Activated naive CD4-positive, alpha-beta T cell treated with anti-CD3 and anti-CD28 coated beads for 36 hours (primary cell): Measurements from ENCODE around the gene DPPA3. TPM values are rescaled to one million over a fixed set of nuclear protein-coding genes. Genes with fewer than 3 reads are reported as not detected.
"Not testable (repeated sequence)": the region's sequence is repeated elsewhere in the genome, so short reads cannot be mapped to it uniquely, and the experiment has no call there.

Experiments
- CTCF ChIA-PET: fragments of 350-600 bp; sonication (Branson Sonifier 250); formaldehyde crosslinking; loops from one replicate; lab custom pipeline; 2021; ENCODE audit warnings: antibody characterized with exemption; lab: Charles Lee
- DNase-seq: peaks from one replicate; pipeline ENCODE4 v3.0.0-alpha.2; 2020
- H3K27ac Mint-ChIP-seq: one replicate; pipeline ENCODE4 v1.8.0; 2021; ENCODE audit warnings: mild to moderate bottlenecking, mixed read lengths
- H3K27me3 Mint-ChIP-seq: one replicate; pipeline ENCODE4 v1.8.0; 2021; ENCODE audit warnings: low read depth, mixed read lengths
- H3K36me3 Mint-ChIP-seq: one replicate; pipeline ENCODE4 v1.8.0; 2021; ENCODE audit warnings: low read depth, mixed read lengths
- H3K4me1 Mint-ChIP-seq: one replicate; pipeline ENCODE4 v1.8.0; 2021; ENCODE audit warnings: low read depth, mixed read lengths
- H3K4me3 Mint-ChIP-seq: one replicate; pipeline ENCODE4 v1.8.0; 2021; ENCODE audit warnings: mild to moderate bottlenecking, moderate library complexity, mixed read lengths
- H3K9me3 Mint-ChIP-seq: one replicate; pipeline ENCODE4 v1.8.0; 2021; ENCODE audit warnings: mixed read lengths
- intact Hi-C: fragments of 100-400 bp; cut with micrococcal nuclease; formaldehyde crosslinking; loops from one replicate; pipeline ENCODE4 v1.15.1; 2023
- total RNA-seq, 2 experiments: library from RNA; stranded (reverse); gene quantifications; one replicate each; pipeline ENCODE4 v1.2.3, GENCODE V29; 2021

Gene DPPA3
- total RNA-seq, 2 experiments from 2014 or later = not detected

GRCh38 chr12:7695237-7695560 lies 16.0 kb upstream of the DPPA3 start:
- CTCF ChIA-PET = interaction anchor here (1.2 kb wide), 1 partner anchor 11 kb away, joined by 3 read pairs; no protein-coding TSS in a partner anchor
- Mint-ChIP-seq H3K9me3 (no peaks in the 10 kb centered on the region), H3K36me3 (no peaks in the 10 kb centered on the region), H3K27ac (no peak overlapping the region), H3K4me3 (no peak overlapping the region), H3K4me1 (peaks cover 7% of the 10 kb centered on the region), H3K27me3 (peaks cover 4% of the 10 kb centered on the region)
- DNase-seq = no peak
- intact Hi-C loops = no loop called here

DNA sequence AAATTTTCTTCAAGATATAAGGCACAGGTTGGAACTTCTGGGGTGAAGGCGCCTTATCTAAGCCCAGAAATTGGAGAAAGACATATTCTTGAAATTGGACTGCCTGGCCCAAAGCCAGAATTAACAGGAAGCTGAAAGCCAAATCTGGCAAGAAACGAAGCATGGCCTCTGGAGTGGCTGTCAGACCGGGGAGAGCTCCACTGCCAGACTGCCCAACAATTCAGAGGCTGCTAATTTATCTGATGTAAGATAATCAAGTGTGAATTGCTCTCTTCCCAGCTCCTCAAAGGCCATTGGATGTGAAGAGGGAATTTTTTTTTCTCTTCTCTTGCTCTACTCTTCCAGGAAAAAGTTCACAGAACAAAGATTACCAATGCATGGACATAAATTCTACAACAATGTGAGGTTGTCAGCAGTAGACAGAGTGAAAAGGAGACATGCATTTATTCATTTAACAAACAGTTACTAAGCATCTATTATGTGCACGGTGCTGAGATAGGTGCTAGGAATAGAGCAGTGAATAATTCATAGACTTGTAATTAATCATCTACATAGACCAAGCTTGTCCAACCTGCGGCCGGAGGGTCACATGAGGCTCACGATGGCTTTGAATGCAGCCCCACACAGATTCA lies 15.6 kb upstream of the DPPA3 start, which contains the start of gene GDF3:
Gene GDF3 (minus strand): TSS at position 210 of the 632 bp plus-strand sequence. CDS start 47 bp downstream, at position 163.
- peaks cover 4% of the 10 kb centered on the region for H3K27me3 Mint-ChIP-seq
- H3K36me3 Mint-ChIP-seq = no peaks in the 10 kb centered on the region
- CTCF ChIA-PET = interaction anchor here (1.2 kb wide), 1 partner anchor 11 kb away, joined by 3 read pairs; no protein-coding TSS in a partner anchor
- no peak within 1 kb of the TSS for H3K4me3 Mint-ChIP-seq
- no peaks in the 10 kb centered on the region for H3K9me3 Mint-ChIP-seq
- no peak for DNase-seq
- H3K27ac Mint-ChIP-seq = no peak within 1 kb of the TSS
- peaks cover 7% of the 10 kb centered on the region for H3K4me1 Mint-ChIP-seq
- intact Hi-C loops = no loop called here

GRCh38 chr12:7705846-7706245 lies 5.4 kb upstream of the DPPA3 start:
- intact Hi-C loops = no loop called here
- no peaks in the 10 kb centered on the region for H3K27me3 Mint-ChIP-seq
- H3K4me1 Mint-ChIP-seq = no peaks in the 10 kb centered on the region
- no peak overlapping the region for H3K4me3 Mint-ChIP-seq
- CTCF ChIA-PET = no interaction called here
- DNase-seq = no peak
- H3K9me3 Mint-ChIP-seq = peaks cover 1% of the 10 kb centered on the region
- H3K36me3 Mint-ChIP-seq = no peaks in the 10 kb centered on the region
- no peak overlapping the region for H3K27ac Mint-ChIP-seq

DNA sequence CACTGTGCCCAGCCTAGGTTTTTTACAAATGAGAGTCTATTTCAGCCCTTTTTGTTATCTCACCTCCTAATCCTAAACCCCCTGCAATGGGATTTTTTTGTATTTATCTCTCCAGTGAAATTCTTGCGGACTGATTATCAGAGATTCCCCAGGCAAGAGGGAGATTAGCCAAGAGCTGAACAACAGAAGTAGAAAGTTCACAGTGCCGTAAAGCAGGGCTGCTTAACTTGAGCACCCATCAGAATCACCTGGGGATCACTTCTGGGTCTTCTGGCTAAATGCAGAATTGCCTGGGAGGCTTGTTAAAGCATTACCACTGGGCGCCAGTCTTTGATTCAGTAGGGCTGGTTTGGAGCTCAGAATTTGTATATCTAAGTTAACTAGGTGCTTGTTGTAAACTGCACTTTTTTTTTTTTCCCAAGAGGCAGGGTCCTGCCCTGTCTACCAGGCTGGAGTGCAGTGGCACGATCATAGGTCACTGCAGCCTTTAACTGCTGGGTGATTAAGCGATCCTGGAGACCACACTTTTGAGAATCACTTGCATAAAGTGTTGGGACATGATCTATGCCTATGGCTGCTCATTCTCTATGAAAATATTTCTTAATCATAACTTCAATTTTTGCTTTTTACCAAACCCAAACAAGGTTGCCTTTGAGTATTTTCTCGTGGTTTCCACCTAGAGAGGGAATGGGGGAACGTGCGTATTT lies 1.1 kb upstream of the DPPA3 start:
- Mint-ChIP-seq H3K27me3 (no peaks in the 10 kb centered on the region), H3K9me3 (no peaks in the 10 kb centered on the region), H3K4me3 (no peak overlapping the region), H3K27ac (no peak overlapping the region), H3K4me1 (no peaks in the 10 kb centered on the region), H3K36me3 (no peaks in the 10 kb centered on the region)
- intact Hi-C loops = no loop called here
- CTCF ChIA-PET = no interaction called here
- DNase-seq = no peak

DNA sequence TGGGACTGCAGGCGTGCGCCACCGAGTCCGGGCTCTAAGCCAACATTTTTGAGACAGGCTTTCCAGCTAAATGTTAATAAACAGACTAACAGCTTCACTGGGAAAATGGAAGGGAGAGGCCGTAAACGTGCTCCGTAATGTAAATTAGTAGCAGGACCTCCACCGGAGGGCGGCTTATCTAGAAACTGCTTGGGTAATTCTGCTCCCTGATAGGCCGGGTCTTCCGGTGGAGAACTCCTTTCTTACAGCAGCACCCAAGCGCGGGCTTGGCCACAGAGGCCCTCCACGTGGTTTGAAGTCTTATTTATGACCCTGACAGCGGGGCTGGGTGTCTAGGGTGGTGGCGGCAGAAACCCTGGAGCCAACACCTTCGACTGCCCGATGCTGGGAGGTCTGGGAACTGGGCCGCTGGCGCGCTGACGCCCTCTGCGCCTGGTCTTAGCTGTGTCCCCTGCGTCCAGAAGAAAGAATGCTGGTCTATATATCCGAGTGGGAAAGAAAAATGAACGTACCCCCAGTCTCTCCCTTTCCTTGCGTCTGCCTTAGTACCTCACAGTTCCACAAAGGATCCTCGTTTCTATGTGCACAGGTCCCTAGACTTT lies 1.7 kb downstream of the DPPA3 start:
- Mint-ChIP-seq H3K27ac (no peak overlapping the region), H3K36me3 (no peaks in the 10 kb centered on the region), H3K9me3 (no peaks in the 10 kb centered on the region), H3K27me3 (no peaks in the 10 kb centered on the region), H3K4me1 (no peaks in the 10 kb centered on the region), H3K4me3 (no peak overlapping the region)
- intact Hi-C loops = no loop called here
- no peak for DNase-seq
- CTCF ChIA-PET = no interaction called here

GRCh38 chr12:7716381-7716780 lies 5.1 kb downstream of the DPPA3 start:
- DNase-seq = no peak
- H3K27ac Mint-ChIP-seq = no peak overlapping the region
- H3K4me3 Mint-ChIP-seq = no peak overlapping the region
- no peaks in the 10 kb centered on the region for H3K9me3 Mint-ChIP-seq
- CTCF ChIA-PET = no interaction called here
- no peaks in the 10 kb centered on the region for H3K36me3 Mint-ChIP-seq
- intact Hi-C loops = loop anchor here (1.0 kb wide), 1 partner anchor 91 kb away; no protein-coding TSS in a partner anchor
- H3K4me1 Mint-ChIP-seq = no peaks in the 10 kb centered on the region
- no peaks in the 10 kb centered on the region for H3K27me3 Mint-ChIP-seq

DNA sequence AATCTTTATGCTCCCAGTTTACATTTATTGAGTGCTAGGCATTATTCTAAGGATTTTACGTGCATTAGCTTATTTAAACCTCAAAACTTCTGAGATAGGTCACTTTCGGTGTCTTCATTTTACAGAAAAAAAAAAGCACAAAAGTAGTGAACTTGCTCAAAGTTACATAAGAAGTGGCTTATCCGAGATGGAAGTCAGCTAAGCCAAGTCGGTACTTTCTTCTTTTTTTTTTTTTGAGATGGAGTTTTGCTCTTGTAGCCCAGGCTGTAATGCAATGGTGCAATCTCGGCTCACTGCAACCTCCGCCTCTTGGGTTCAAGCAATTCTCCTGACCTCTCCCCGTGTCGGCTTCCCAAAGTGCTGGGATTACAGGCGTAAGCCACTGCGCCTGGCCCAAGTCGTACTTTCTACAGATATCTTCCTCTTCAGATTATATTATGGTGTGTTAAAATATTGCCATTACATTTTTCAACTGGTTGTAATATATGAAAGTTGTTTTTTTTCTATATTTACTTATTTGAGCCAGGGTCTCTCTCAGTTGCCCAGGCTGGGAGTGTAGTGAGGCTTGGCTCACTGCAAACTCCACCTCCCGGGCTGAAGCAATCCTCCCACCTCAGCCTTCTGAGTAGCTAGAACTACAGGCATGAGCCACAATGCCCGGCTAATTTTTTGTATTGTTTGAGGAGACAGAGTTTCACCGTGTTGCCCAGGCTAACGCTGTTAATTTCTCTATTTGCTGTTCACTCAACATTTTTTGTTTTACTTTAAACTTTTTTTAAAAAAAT lies 8.9 kb downstream of the DPPA3 start:
- intact Hi-C loops = no loop called here
- no peak for DNase-seq
- Mint-ChIP-seq H3K27me3 (no peaks in the 10 kb centered on the region), H3K27ac (no peak overlapping the region), H3K4me1 (no peaks in the 10 kb centered on the region), H3K36me3 (no peaks in the 10 kb centered on the region), H3K4me3 (no peak overlapping the region), H3K9me3 (no peaks in the 10 kb centered on the region)
- CTCF ChIA-PET = no interaction called here

DNA sequence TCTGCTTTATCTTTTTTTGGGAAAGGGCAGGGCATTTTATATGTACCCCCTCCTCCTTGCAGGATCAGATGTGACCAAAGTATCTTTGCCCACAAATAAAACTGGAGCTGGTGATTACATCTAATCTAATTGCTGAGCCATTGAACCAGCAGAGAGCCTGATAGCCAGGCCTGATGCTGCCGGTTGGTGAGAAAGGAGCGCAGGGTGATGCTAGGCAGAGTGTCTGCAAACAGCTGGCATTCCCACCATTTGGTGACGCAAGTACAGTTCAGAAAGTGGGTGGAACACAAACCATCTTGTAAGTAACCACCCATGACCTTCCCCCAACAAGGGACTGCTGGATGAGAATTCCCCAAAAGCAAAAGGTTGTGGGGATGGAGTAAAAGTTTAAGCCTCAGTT lies 12.7 kb downstream of the DPPA3 start:
- H3K9me3 Mint-ChIP-seq = no peaks in the 10 kb centered on the region
- CTCF ChIA-PET = no interaction called here
- no peak for DNase-seq
- no peaks in the 10 kb centered on the region for H3K4me1 Mint-ChIP-seq
- intact Hi-C loops = no loop called here
- H3K36me3 Mint-ChIP-seq = no peaks in the 10 kb centered on the region
- H3K27ac Mint-ChIP-seq = no peak overlapping the region
- no peak overlapping the region for H3K4me3 Mint-ChIP-seq
- no peaks in the 10 kb centered on the region for H3K27me3 Mint-ChIP-seq

- no peaks in the 10 kb centered on the region for H3K4me1 Mint-ChIP-seq
- intact Hi-C loops = no loop called here
- no peak overlapping the region for H3K4me3 Mint-ChIP-seq
- H3K9me3 Mint-ChIP-seq = no peaks in the 10 kb centered on the region
- H3K27ac Mint-ChIP-seq = no peak overlapping the region
- H3K36me3 Mint-ChIP-seq = no peaks in the 10 kb centered on the region
- H3K27me3 Mint-ChIP-seq = no peaks in the 10 kb centered on the region
- DNase-seq = no peak
- CTCF ChIA-PET = no interaction called here
These were observed 18.5 kb downstream of the DPPA3 start for GRCh38 chr12:7729746-7730145.

DNA sequence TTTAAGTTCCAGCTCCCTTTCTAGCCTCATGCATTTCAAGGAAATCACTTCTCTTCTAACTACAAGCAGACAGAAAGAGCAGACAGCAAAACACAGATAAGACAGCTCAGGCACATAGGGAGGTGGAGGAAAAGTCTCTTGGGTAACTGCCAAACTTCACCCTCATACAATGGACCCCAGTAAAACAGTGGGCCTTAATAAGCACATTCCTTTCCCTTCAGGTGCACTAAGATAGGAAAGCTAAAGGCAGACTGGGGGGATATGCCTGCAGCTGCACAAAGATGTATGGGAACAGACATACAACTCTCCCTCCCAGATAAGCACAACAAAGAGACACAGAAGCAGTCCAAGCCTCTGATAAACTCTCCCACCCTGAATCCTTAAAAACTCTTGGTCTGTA lies 19.8 kb downstream of the DPPA3 start:
- CTCF ChIA-PET, H3K27me3 Mint-ChIP-seq, H3K9me3 Mint-ChIP-seq, intact Hi-C loops, DNase-seq, H3K4me3 Mint-ChIP-seq, H3K4me1 Mint-ChIP-seq, H3K36me3 Mint-ChIP-seq, H3K27ac Mint-ChIP-seq: not testable (repeated sequence)

DNA sequence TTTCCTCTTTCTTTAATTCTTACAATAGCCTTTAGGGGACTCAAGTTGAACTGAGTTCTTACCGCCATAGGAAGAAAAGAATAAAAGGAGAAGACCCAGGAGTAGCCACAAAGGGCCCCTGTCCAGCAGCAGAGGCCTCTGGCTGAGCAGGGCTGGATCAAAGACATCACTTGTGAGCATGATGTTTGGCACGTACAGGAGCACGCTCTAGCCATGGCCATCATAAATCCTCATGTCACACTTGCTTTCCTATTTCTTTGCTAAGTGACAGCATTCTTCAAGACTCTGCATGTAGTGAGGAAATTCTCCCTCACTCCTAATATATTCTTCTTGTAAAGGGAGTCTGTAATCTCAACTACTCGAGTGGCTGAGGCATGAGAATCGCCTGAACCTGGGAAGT lies 20.3 kb downstream of the DPPA3 start:
- Mint-ChIP-seq H3K36me3 (no peaks in the 10 kb centered on the region), H3K4me3 (no peak overlapping the region)
- intact Hi-C loops = no loop called here

DNA sequence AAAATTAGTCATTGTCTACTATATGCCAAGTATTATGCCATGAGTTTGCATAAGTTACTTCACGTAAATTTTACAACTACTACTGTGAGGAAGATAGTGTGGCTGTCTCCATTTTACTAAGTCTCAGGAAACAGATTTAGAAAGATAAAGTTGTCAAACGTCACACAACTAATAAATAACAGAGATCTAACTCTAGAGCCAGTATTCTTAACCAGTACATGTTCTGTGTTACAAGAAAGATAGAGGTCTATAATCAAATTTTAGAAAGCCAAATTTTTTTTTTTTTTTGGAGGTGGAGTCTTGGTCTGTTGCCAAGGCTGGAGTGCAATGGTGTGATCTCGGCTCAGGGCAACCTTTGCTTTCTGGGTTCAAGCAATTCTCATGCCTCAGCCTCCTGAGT lies 21.8 kb downstream of the DPPA3 start:
- Mint-ChIP-seq H3K9me3 (no peaks in the 10 kb centered on the region), H3K27ac (no peak overlapping the region), H3K4me3 (no peak overlapping the region), H3K36me3 (no peaks in the 10 kb centered on the region), H3K4me1 (no peaks in the 10 kb centered on the region), H3K27me3 (no peaks in the 10 kb centered on the region)
- CTCF ChIA-PET = no interaction called here
- intact Hi-C loops = no loop called here
- no peak for DNase-seq

More for the DNA sequence above, 20.3 kb downstream of the DPPA3 start:
- no peak for DNase-seq
- Mint-ChIP-seq H3K27me3 (no peaks in the 10 kb centered on the region), H3K9me3 (no peaks in the 10 kb centered on the region), H3K4me1 (no peaks in the 10 kb centered on the region), H3K27ac (no peak overlapping the region)
- CTCF ChIA-PET = no interaction called here
